Measurements from ENCODE around the gene COL23A1. TPM values are rescaled to one million over a fixed set of nuclear protein-coding genes. Genes with fewer than 3 reads are reported as not detected.

Gene COL23A1
- total RNA-seq, 4 donors from 2014 or later = 0.44 to 0.65 (median 0.57) TPM; not detected in 1

- TF ChIP-seq CTCF (IDR thresholded peaks at IDR 0.05; ENCODE audit: low read depth) = no peak
Observed at GRCh38 chr5:178223196-178223773, 366.9 kb downstream of the COL23A1 start.

GRCh38 chr5:178222292-178222691 is 367.9 kb downstream of the COL23A1 start:
- TF ChIP-seq CTCF (IDR thresholded peaks at IDR 0.05; ENCODE audit: low read depth) = no peak

DNA sequence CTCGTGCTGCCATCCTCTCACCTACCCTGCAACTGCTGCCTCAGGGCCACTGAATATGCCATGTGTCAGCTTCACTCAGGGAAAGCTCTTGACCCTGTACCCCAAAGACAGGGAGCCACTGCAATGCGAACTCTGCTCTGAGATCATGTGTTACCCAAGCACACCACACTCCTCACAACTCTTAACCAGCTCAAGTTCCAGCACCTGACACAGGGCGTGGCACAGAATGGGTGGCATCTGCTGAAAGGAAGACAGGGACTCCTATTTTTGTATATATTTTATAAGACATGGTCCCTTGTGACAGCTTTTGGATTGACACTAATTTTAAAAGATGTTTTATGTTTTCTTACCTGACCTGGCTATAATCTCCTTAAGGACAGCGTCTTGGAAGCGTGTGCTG is 368.3 kb downstream of the COL23A1 start:
- TF ChIP-seq CTCF (IDR thresholded peaks at IDR 0.05; ENCODE audit: low read depth) = no peak

- no peak for TF ChIP-seq CTCF (IDR thresholded peaks at IDR 0.05; ENCODE audit: low read depth)
Observed at GRCh38 chr5:178221282-178221681, 368.9 kb downstream of the COL23A1 start.

DNA sequence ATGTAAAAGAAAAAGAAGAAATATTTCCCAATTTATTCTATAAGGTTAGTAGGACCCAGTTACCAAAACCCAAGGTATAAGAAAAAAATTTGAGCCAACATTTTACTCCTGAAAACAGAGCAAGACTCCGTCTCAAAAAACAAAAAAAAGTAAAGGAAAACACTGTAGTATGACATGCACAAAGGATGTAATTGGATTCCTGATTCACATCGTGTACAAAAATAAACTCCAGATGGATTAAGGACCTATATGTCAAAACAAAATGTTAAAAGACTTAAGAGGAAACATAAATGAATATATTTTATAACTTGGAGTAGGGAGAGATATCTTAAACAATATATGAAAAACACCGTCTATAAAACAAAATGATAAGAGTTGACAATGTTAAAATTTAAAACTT is 371.4 kb downstream of the COL23A1 start:
- TF ChIP-seq CTCF (IDR thresholded peaks at IDR 0.05; ENCODE audit: low read depth) = no peak

DNA sequence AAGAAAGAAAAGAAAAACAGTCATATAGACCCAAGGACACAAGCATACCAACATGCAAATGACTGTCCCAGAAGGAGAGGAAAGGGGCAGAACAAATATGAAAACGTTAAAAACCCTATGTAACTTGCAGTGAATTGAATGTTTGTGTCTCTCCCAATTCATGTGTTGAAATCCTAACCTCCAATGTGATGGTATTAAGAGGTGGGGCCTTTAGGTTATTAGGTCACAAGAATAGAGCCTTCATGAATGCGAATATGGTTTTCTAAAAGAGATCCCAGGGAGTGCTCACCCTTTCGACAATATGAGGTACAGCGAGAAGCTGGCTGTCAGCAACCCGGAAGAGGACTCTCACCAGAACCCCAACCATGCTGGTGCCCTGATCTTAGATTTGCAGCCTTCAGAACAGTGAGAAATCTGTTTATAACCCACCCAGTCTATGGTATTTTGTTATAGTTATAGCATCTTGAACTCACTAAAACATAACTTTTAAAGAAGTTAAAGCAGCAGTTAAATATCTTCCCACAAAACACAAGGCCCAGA is 371.9 kb downstream of the COL23A1 start:
- no peak for TF ChIP-seq CTCF (IDR thresholded peaks at IDR 0.05; ENCODE audit: low read depth)

GRCh38 chr5:178216779-178217178 is 373.4 kb downstream of the COL23A1 start:
- TF ChIP-seq CTCF (IDR thresholded peaks at IDR 0.05; ENCODE audit: low read depth) = no peak
